GM12865 (cell line): ENCODE measurements around the gene TBC1D8.

Source experiments
- DNase-seq: peaks from one replicate; pipeline ENCODE4 v3.0.0; 2010; ENCODE audit warnings: low read depth
- H3K4me3 ChIP-seq: 2 replicates; pipeline ENCODE4 v1.5.1; 2011; ENCODE audit warnings: mild to moderate bottlenecking, low read depth, low read length, control low read depth
- CTCF ChIP-seq: IDR thresholded peaks from 2 replicates; pipeline ENCODE4 v1.5.1; 2011; ENCODE audit warnings: low read length, control low read depth, low read depth, inconsistent platforms; ENCODE audit not compliant: insufficient read depth; ENCODE audit errors: missing control alignments

The TBC1D8 gene

GRCh38 chr2:100997509-100998234, 153.5 kb downstream of the TBC1D8 start:
- no peak for DNase-seq
- no peak overlapping the region for H3K4me3 ChIP-seq
- TF ChIP-seq CTCF = no peak

DNA sequence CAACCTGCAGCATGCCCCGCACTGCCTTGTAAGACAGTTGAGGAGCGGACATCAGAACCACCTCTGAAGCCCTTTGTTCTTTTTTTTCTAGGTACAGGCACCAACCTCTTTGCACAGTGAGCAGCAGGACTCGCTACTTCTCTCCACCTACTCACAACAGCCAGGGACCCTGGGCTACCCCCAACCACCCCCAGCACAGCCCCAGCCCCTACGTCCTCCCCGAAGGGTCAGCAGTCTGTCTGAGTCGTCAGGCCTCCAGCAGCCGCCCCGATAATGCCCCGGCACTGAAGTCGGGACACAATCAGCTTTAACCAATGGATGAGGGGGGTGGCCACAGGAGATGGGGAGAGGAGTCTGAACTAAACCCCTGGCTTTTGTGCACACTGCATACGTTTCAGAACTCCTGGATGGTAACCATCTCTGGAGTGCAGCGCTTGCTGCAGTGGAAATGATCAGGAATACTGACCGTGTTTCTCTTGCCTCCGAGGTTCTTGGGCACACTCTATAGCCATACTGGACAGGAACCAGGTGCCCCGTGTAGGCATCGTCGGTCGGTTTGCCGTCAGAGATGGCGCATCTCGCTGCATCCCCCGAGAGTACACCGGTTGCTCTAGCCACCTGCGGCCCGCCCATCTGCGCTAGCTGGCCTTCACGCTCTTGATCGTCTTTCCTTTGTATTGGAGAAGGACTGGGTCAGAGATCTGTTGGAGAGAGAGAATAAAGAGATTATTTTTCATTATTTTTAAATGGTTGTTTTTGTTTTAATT, 155.7 kb downstream of the TBC1D8 start:
- no peak overlapping the region for H3K4me3 ChIP-seq
- no peak for TF ChIP-seq CTCF
- no peak for DNase-seq

DNA sequence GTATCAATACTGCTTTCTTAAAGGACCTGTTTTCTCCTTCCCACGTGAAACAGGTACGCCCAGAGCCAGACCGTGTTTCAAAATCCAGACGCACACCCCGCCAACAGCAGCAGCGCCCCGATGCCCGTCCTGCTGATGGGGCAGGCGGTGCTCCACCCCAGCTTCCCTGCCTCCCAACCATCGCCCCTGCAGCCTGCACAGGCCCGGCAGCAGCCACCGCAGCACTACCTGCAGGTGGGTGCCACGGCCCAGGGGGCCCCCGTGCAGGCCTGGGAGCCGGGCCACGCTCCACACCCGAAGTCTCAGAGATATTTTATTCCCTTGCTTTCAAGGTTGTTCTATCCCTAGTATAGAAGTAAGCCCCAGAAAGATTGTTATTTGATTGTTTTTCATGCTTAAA, 157.9 kb downstream of the TBC1D8 start:
- no peak for DNase-seq
- H3K4me3 ChIP-seq = no peak overlapping the region
- no peak for TF ChIP-seq CTCF

- H3K4me3 ChIP-seq = no peak overlapping the region
- DNase-seq = no peak
- no peak for TF ChIP-seq CTCF
Observed at GRCh38 chr2:100992262-100992661, 158.9 kb downstream of the TBC1D8 start.

- DNase-seq = no peak
- no peak for TF ChIP-seq CTCF
- H3K4me3 ChIP-seq = no peak overlapping the region
Observed at GRCh38 chr2:100991404-100991773, 159.8 kb downstream of the TBC1D8 start.

DNA sequence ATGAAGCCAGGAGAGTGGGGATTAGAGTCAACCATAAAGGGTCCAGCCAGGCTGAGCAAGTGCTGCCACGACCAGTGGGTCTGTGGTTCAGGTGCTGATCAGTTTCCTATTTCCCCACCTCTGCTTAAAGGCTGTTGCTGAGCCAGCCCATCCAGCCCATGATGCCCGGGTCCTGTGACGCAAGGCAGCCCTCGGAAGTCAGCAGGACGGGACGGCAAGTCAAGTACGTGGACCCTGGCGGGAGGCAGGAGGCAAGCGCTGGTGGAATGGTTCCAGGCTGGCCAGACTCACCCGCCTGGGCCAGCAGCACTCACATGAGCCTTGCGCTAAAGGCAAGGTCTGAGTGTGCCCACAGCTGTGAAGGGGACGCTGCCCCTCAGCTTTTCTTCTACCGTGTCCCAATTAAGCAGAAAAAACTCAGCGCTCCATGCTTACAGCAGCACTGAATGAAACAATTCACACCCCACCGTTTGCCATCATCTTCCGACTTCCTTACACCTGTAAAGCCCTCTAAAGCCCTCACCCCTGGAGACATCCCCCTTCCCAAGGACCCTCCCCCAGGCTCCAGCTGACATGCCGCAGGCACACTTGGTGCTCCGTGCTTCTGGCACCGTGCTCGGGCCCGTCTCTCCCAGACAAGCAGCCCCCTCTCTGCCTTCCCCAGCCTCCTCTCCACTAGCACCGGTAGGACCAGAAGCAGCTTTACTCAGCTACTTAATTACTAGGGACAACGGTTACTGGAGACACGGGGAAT, 160.4 kb downstream of the TBC1D8 start:
- no peak for DNase-seq
- H3K4me3 ChIP-seq = no peak overlapping the region
- TF ChIP-seq CTCF = no peak
